Measurements from ENCODE around the gene LRTM1. TPM values are rescaled to one million over a fixed set of nuclear protein-coding genes. Genes with fewer than 3 reads are reported as not detected.

The LRTM1 gene
- total and polyA plus RNA-seq, 7 donors, result 3.1 TPM; not detected in 6

DNA sequence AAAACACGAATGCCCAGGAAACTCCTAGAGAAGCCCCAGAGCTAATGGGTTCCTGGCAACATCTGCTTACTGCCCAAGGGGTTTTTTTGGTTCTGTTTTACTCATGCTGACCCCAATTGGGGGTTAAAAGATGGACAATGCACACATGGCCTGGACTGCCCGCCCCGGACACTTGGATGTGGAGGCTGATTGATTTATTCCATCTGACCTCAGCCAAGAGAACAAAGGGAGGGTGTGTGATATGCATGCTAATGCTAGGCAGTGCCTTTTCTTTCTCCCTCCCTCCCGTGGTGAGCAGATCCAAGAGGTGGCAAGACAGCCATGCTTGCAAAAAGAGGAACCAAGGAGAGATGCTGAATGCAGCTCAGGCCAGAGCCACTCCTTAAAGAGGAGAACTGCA is 3.3 kb upstream of the LRTM1 start:
- H3K4me1 ChIP-seq, result peaks cover 18% of the 10 kb centered on the region
- ATAC-seq (peak in 1 of 4 donors; percentile 10), DNase-seq (no peak)
- no peaks in the 10 kb centered on the region for H3K9me3 ChIP-seq
- intact Hi-C loops (cut with DNase I), result loop anchor here in 1 of 2 donors (5.0 kb wide), 1 partner anchor 59 kb away; no protein-coding TSS in a partner anchor
- no peak overlapping the region for H3K27ac ChIP-seq
- 43 to 52% (median 44%) methylated on average over 4 of the region's 4 CpGs for WGBS, 3 donors
- TF ChIP-seq, protein P1, sequence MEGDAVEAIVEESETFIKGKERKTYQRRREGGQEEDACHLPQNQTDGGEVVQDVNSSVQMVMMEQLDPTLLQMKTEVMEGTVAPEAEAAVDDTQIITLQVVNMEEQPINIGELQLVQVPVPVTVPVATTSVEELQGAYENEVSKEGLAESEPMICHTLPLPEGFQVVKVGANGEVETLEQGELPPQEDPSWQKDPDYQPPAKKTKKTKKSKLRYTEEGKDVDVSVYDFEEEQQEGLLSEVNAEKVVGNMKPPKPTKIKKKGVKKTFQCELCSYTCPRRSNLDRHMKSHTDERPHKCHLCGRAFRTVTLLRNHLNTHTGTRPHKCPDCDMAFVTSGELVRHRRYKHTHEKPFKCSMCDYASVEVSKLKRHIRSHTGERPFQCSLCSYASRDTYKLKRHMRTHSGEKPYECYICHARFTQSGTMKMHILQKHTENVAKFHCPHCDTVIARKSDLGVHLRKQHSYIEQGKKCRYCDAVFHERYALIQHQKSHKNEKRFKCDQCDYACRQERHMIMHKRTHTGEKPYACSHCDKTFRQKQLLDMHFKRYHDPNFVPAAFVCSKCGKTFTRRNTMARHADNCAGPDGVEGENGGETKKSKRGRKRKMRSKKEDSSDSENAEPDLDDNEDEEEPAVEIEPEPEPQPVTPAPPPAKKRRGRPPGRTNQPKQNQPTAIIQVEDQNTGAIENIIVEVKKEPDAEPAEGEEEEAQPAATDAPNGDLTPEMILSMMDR (IDR thresholded peaks at IDR 0.05), result no peak
- no peak overlapping the region for H3K4me3 ChIP-seq
- H3K27me3 ChIP-seq (ENCODE audit: insufficient read depth in 3 of 3, low read length in 2 of 3), result no peaks in the 10 kb centered on the region
- no peaks in the 10 kb centered on the region for H3K36me3 ChIP-seq (ENCODE audit: insufficient read depth in 1 of 2, low read depth in 1 of 2)

DNA sequence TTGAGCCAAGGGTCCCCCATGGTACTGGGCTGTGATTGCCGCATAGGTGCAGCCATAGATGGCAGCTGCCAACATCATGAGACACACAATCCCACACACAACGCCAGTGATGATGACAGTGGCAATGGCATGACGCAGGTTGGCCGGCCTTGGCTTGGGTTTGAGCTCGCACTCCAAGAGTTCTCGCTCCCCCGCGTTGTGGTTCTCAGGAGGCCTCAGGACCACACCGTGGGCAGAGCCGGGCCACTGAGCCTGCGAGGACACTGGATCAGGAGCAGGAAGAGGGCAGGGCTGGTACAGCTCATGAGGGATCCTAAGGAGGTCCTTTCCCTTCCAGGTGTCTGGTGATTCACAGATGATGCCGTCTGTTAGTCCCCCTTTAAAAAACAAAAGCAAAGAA is 9.3 kb downstream of the LRTM1 start:
- DNase-seq (no peak), ATAC-seq (no peak)
- Histone ChIP-seq H3K4me1 (no peaks in the 10 kb centered on the region), H3K4me3 (no peak overlapping the region), H3K27me3 (ENCODE audit: insufficient read depth in 3 of 3, low read length in 2 of 3) (no peaks in the 10 kb centered on the region), H3K27ac (no peak overlapping the region), H3K9me3 (no peaks in the 10 kb centered on the region), H3K36me3 (ENCODE audit: insufficient read depth in 1 of 2, low read depth in 1 of 2) (no peaks in the 10 kb centered on the region)
- TF ChIP-seq, protein P1 (IDR thresholded peaks at IDR 0.05), result no peak
- 95 to 96% (median 96%) methylated on average over 12 of the region's 12 CpGs for WGBS, 3 donors
- intact Hi-C loops (cut with DNase I), result no loop called here

DNA sequence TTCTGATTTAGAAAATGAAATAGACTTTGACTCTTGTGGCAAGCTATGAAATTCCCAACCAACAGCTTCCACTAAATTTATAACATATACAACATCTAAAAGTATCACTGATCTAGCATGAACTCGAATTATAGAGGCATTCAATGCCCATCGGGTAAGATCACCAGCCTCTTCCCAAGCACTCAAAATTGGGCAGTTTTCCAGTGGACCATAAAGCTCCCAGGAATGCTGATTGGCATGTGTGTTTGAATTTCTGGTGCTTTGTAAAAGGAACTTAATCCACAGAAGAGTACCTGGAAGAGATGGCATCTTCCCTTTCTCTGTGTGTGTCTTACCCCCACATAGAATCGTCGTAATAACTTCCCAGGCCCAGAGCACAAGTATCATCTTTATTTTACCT is 10.0 kb downstream of the LRTM1 start:
- Histone ChIP-seq H3K27ac (no peak overlapping the region), H3K36me3 (ENCODE audit: insufficient read depth in 1 of 2, low read depth in 1 of 2) (no peaks in the 10 kb centered on the region), H3K4me3 (no peak overlapping the region), H3K27me3 (ENCODE audit: insufficient read depth in 3 of 3, low read length in 2 of 3) (no peaks in the 10 kb centered on the region), H3K4me1 (no peaks in the 10 kb centered on the region), H3K9me3 (no peaks in the 10 kb centered on the region)
- 78 to 94% (median 91%) methylated on average over 4 of the region's 4 CpGs for whole genome bisulfite sequencing, 3 donors
- DNase-seq, result no peak
- TF ChIP-seq, protein P1 (IDR thresholded peaks at IDR 0.05), result no peak
- intact Hi-C loops (cut with DNase I), result no loop called here
- ATAC-seq, result no peak

DNA sequence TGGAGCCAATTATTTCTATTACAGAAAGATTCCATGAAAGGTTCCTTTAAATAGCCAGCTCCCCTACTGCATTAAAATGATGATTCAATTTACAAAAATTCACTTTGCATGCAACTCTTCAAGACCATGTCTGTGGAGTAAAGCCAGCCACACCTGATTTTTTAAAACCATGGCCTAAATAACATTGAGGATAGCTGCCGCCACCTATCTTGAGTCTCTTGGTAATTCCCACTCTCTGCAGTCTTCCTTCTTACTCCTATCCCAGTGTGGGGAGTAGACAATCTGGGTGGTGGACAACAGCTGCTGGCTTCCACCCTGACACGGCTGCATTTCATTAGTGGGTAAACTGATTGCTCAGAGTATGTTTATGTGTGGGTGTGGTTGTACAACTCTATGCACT is 10.7 kb downstream of the LRTM1 start:
- H3K36me3 ChIP-seq (ENCODE audit: insufficient read depth in 1 of 2, low read depth in 1 of 2), result no peaks in the 10 kb centered on the region
- ATAC-seq (no peak), DNase-seq (no peak)
- intact Hi-C loops (cut with DNase I), result no loop called here
- H3K9me3 ChIP-seq, result no peaks in the 10 kb centered on the region
- no peaks in the 10 kb centered on the region for H3K27me3 ChIP-seq (ENCODE audit: insufficient read depth in 3 of 3, low read length in 2 of 3)
- no peak overlapping the region for H3K27ac ChIP-seq
- TF ChIP-seq, protein P1 (IDR thresholded peaks at IDR 0.05), result no peak
- no peaks in the 10 kb centered on the region for H3K4me1 ChIP-seq
- WGBS, 3 donors, result 90 to 97% (median 97%) methylated on average over 2 of the region's 2 CpGs
- no peak overlapping the region for H3K4me3 ChIP-seq

DNA sequence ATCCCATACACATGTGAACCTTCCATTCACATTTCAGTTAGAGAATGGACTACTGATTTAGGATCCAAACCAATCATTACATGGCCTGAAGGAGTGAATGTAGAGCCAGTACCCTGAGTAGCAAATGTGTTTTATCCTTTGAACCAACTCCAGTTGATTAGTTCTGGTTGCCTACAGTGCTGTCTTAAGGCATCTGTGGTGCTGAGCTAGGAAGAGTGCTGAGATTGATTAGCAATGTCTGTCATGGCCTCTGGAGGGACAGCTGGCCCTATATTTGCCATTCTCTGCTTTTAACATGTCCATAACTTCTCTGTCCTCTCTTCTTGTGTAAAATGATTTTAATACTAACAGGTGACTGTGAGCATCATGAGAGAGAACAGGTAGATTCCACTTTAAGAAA is 11.1 kb downstream of the LRTM1 start:
- intact Hi-C loops (cut with DNase I), result no loop called here
- Histone ChIP-seq H3K27ac (no peak overlapping the region), H3K9me3 (no peaks in the 10 kb centered on the region), H3K4me3 (no peak overlapping the region), H3K4me1 (no peaks in the 10 kb centered on the region), H3K36me3 (ENCODE audit: insufficient read depth in 1 of 2, low read depth in 1 of 2) (no peaks in the 10 kb centered on the region), H3K27me3 (ENCODE audit: insufficient read depth in 3 of 3, low read length in 2 of 3) (no peaks in the 10 kb centered on the region)
- TF ChIP-seq, protein P1 (IDR thresholded peaks at IDR 0.05), result no peak
- DNase-seq, result no peak
- no peak for ATAC-seq

Measured in psoas muscle (tissue), 8 donors.